Trophoblast cell (in vitro differentiated cells and primary cell): ENCODE measurements around the gene C11orf21.

Experiments used
- DNase-seq, 2 donors: peaks; one replicate each; pipeline ENCODE4 v3.0.0-alpha.2; 2016
- H2AFZ ChIP-seq: 2 replicates; pipeline ENCODE4 v1.6.1; 2013; ENCODE audit warnings: low read length, moderate library complexity, mild to moderate bottlenecking; ENCODE audit not compliant: insufficient read depth, poor library complexity
- H2AK5ac ChIP-seq: 2 replicates; pipeline ENCODE4 v1.6.1; 2013; ENCODE audit warnings: mild to moderate bottlenecking, low read length
- H2BK120ac ChIP-seq: 2 replicates; pipeline ENCODE4 v1.6.1; 2013; ENCODE audit warnings: low read length, mild to moderate bottlenecking, moderate library complexity; ENCODE audit not compliant: insufficient read depth, poor library complexity
- H2BK12ac ChIP-seq: 2 replicates; pipeline ENCODE4 v1.6.1; 2013; ENCODE audit warnings: mild to moderate bottlenecking, low read length, moderate library complexity
- H2BK5ac ChIP-seq: 2 replicates; pipeline ENCODE4 v1.6.1; 2013; ENCODE audit warnings: low read length, low read depth, moderate library complexity, mild to moderate bottlenecking; ENCODE audit not compliant: poor library complexity
- H3K14ac ChIP-seq: 2 replicates; pipeline ENCODE4 v1.6.1; 2013; ENCODE audit warnings: mild to moderate bottlenecking, low read length
- H3K18ac ChIP-seq: 2 replicates; pipeline ENCODE4 v1.6.1; 2013; ENCODE audit warnings: mild to moderate bottlenecking, low read length
- H3K23ac ChIP-seq: 2 replicates; pipeline ENCODE4 v1.6.1; 2013; ENCODE audit warnings: low read length
- H3K27ac ChIP-seq: 2 replicates; pipeline ENCODE4 v1.5.1; 2013; ENCODE audit warnings: low read depth, mild to moderate bottlenecking, inconsistent platforms, low read length, moderate library complexity
- H3K27me3 ChIP-seq: 2 replicates; pipeline ENCODE4 v1.6.1; 2013; ENCODE audit warnings: inconsistent platforms, mild to moderate bottlenecking, low read length, moderate library complexity; ENCODE audit not compliant: insufficient read depth
- H3K36me3 ChIP-seq, 2 experiments: 1 replicate in 1 of 2; 2 replicates in 1 of 2; pipeline ENCODE4 v1.6.1; 2013; ENCODE audit warnings: low read length in 2 of 2, mild to moderate bottlenecking in 2 of 2, moderate library complexity in 1 of 2; ENCODE audit not compliant: insufficient read depth in 2 of 2, control insufficient read depth in 1 of 2
- H3K4ac ChIP-seq: 2 replicates; pipeline ENCODE4 v1.6.1; 2013; ENCODE audit warnings: low read depth, mild to moderate bottlenecking, low read length, moderate library complexity
- H3K4me1 ChIP-seq, 2 experiments: 1 replicate in 1 of 2; 2 replicates in 1 of 2; pipeline ENCODE4 v1.6.1; 2013; ENCODE audit warnings: low read length in 2 of 2, mild to moderate bottlenecking in 2 of 2, moderate library complexity in 1 of 2; ENCODE audit not compliant: insufficient read depth in 2 of 2, control insufficient read depth in 1 of 2
- H3K4me2 ChIP-seq: 2 replicates; pipeline ENCODE4 v1.6.1; 2013; ENCODE audit warnings: inconsistent platforms, mild to moderate bottlenecking, low read length, moderate library complexity
- H3K4me3 ChIP-seq: 2 replicates; pipeline ENCODE4 v1.5.1; 2013; ENCODE audit warnings: mild to moderate bottlenecking, low read depth, low read length, inconsistent platforms
- H3K79me1 ChIP-seq: one replicate; pipeline ENCODE4 v1.6.1; 2013; ENCODE audit warnings: low read length
- H3K79me2 ChIP-seq: 2 replicates; pipeline ENCODE4 v1.6.1; 2013; ENCODE audit warnings: low read length, mild to moderate bottlenecking; ENCODE audit not compliant: control insufficient read depth, insufficient read depth, poor library complexity
- H3K9ac ChIP-seq: 2 replicates; pipeline ENCODE4 v1.6.1; 2013; ENCODE audit warnings: mild to moderate bottlenecking, low read length
- H3K9me3 ChIP-seq: 2 replicates; pipeline ENCODE4 v1.6.1; 2013; ENCODE audit warnings: low read depth, mild to moderate bottlenecking, control low read depth, inconsistent platforms, low read length; ENCODE audit not compliant: insufficient read depth
- H4K12ac ChIP-seq: 2 replicates; pipeline ENCODE4 v1.6.1; 2013; ENCODE audit warnings: low read depth, mild to moderate bottlenecking, low read length, moderate library complexity
- H4K8ac ChIP-seq: 2 replicates; pipeline ENCODE4 v1.6.1; 2013; ENCODE audit warnings: low read depth, mild to moderate bottlenecking, low read length, moderate library complexity
- H4K91ac ChIP-seq: one replicate; pipeline ENCODE4 v1.6.1; 2013; ENCODE audit warnings: low read depth, mild to moderate bottlenecking, low read length, moderate library complexity
- WGBS: extraction: QIAGEN DNeasy Blood & Tissue Kit; methylation state at CpG from one replicate; pipeline ENCODE4 v1.1.7; 2013; ENCODE audit warnings: missing lambda C conversion rate; ENCODE audit not compliant: insufficient read length, insufficient coverage; ENCODE audit errors: extremely low coverage; 5-methylcytosine and 5-hydroxymethylcytosine counted together

The C11orf21 gene

DNA sequence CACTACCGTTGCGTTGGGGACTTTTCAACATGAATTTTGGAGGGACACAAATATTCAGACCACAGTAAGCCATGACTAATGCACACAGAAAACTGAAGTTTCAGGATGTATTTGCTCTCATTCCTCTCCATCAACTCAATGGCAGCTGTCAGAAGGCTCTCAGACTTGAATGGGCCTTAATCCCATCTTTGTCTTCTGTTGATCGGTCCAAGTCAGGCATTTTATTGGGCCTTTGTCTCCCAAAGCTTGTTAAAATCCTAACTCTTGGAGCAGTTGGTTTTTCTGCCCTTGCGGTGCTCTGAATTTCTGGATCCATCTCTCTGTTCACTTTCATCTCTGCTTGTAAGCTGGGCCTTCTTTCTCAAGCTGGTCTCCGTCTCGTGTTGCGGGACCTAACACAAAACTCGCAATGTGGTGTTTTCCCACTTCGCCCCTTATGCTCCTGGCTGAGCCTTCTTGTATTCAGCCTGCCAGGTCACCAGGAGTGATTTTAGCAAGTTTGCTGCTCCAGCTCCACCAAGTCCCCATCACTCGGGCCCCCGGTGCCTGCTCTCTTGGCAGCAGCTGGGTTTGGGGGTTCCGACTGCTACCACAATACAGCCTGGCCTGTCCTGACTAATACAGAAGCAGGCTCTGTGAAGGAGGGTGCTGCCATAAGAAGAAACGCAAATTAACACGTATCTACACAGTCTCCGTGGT, 27.1 kb upstream of the C11orf21 start:
- no peak overlapping the region for H3K27ac ChIP-seq
- H3K4me1 ChIP-seq: no peaks in the 10 kb centered on the region
- no peak overlapping the region for H3K4me2 ChIP-seq
- H3K14ac ChIP-seq: no peak overlapping the region
- H2BK12ac ChIP-seq: no peak overlapping the region
- no peak overlapping the region for H3K4me3 ChIP-seq
- H3K36me3 ChIP-seq: no peaks in the 10 kb centered on the region
- DNase-seq: no peak
- H3K79me1 ChIP-seq: no peaks in the 10 kb centered on the region
- H3K23ac ChIP-seq: no peak overlapping the region
- no peak overlapping the region for H2BK120ac ChIP-seq
- no peak overlapping the region for H3K4ac ChIP-seq
- no peak overlapping the region for H2AFZ ChIP-seq
- H4K8ac ChIP-seq: no peak overlapping the region
- H4K91ac ChIP-seq: no peak overlapping the region
- H3K79me2 ChIP-seq: no peaks in the 10 kb centered on the region
- no peak overlapping the region for H2BK5ac ChIP-seq
- H3K27me3 ChIP-seq: no peaks in the 10 kb centered on the region
- no peak overlapping the region for H4K12ac ChIP-seq
- no peak overlapping the region for H3K9ac ChIP-seq
- H3K9me3 ChIP-seq: peaks cover 28% of the 10 kb centered on the region
- no peak overlapping the region for H2AK5ac ChIP-seq
- no peak overlapping the region for H3K18ac ChIP-seq
- WGBS: no CpG with 5 or more reads among the region's 15 CpGs

DNA sequence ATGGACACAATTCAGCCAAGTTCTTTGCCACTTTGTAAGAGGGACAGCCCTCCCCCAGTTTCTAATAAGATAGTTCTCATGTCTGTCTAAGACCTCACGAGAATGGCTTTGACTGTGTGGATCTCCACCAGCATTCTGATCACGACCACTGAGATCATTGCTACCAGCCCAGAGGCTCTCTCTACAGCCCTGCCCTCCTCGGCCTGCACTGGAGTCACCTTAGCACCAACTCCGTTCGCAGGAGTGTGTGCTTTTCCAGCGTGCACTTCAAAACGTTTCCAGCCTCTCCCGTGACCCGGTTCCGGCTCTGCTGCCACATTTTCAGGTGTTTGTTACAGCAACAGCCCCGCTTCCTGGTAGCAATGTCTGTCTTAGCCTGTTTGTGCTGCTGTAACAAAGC, 26.3 kb upstream of the C11orf21 start:
- Histone ChIP-seq H3K4me1 (no peaks in the 10 kb centered on the region), H3K27ac (no peak overlapping the region), H4K12ac (no peak overlapping the region), H3K4me2 (no peak overlapping the region), H3K9ac (no peak overlapping the region), H3K4me3 (no peak overlapping the region), H2AFZ (no peak overlapping the region), H2AK5ac (no peak overlapping the region), H4K91ac (no peak overlapping the region), H3K9me3 (peaks cover 28% of the 10 kb centered on the region), H2BK5ac (no peak overlapping the region), H3K23ac (no peak overlapping the region), H2BK12ac (no peak overlapping the region), H3K18ac (no peak overlapping the region), H4K8ac (no peak overlapping the region), H3K27me3 (no peaks in the 10 kb centered on the region), H3K4ac (no peak overlapping the region), H3K14ac (no peak overlapping the region), H3K36me3 (no peaks in the 10 kb centered on the region), H2BK120ac (no peak overlapping the region), H3K79me1 (no peaks in the 10 kb centered on the region), H3K79me2 (no peaks in the 10 kb centered on the region)
- DNase-seq: no peak
- no CpG with 5 or more reads among the region's 11 CpGs for WGBS

- Histone ChIP-seq H3K4me1 (no peaks in the 10 kb centered on the region), H2AFZ (no peak overlapping the region), H2BK5ac (no peak overlapping the region), H3K79me1 (no peaks in the 10 kb centered on the region), H3K27me3 (no peaks in the 10 kb centered on the region), H3K79me2 (no peaks in the 10 kb centered on the region), H3K18ac (no peak overlapping the region), H3K4me3 (no peak overlapping the region), H2BK12ac (no peak overlapping the region), H3K4ac (no peak overlapping the region), H2BK120ac (no peak overlapping the region), H4K12ac (no peak overlapping the region), H3K14ac (no peak overlapping the region), H3K9ac (no peak overlapping the region), H3K36me3 (no peaks in the 10 kb centered on the region), H3K4me2 (no peak overlapping the region), H4K91ac (no peak overlapping the region), H2AK5ac (no peak overlapping the region), H3K27ac (no peak overlapping the region), H3K9me3 (peaks cover 28% of the 10 kb centered on the region), H3K23ac (peak overlapping the region; percentile 72), H4K8ac (no peak overlapping the region)
- DNase-seq: no peak
- no CpG with 5 or more reads among the region's 11 CpGs for WGBS
Observed at GRCh38 chr11:2327032-2327431, 25.3 kb upstream of the C11orf21 start.

DNA sequence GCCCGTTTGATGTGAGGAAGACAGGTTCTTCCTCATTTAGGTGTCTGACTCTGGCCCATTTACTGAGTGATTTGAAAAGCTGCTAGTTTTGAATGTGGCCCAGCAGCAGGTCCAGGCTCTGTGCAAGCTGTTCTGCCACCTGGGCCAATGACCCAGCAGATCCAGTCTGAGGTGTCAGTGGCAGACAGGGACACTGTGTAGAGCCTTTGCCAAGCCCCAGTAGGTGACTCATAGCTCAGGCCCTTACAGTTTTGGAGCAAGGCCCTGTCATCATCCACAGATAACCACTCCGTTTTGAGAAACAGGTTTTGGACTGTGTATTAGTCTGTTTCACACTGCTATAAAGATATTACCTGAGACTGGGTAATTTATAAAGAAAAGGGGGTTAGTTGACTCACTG, 24.0 kb upstream of the C11orf21 start:
- Histone ChIP-seq H2BK5ac (no peak overlapping the region), H3K23ac (no peak overlapping the region), H3K14ac (no peak overlapping the region), H2BK12ac (no peak overlapping the region), H4K8ac (no peak overlapping the region), H3K79me1 (no peaks in the 10 kb centered on the region), H3K36me3 (no peaks in the 10 kb centered on the region), H3K9ac (no peak overlapping the region), H3K79me2 (no peaks in the 10 kb centered on the region), H3K4me3 (no peak overlapping the region), H4K12ac (no peak overlapping the region), H3K4me1 (no peaks in the 10 kb centered on the region), H3K4ac (no peak overlapping the region), H3K4me2 (no peak overlapping the region), H2AK5ac (no peak overlapping the region), H3K18ac (no peak overlapping the region), H3K9me3 (peaks cover 27% of the 10 kb centered on the region), H4K91ac (no peak overlapping the region), H2AFZ (no peak overlapping the region), H2BK120ac (no peak overlapping the region), H3K27ac (no peak overlapping the region), H3K27me3 (no peaks in the 10 kb centered on the region)
- DNase-seq: peak; percentile 20 to 49
- no CpG with 5 or more reads among the region's 2 CpGs for WGBS
